Uterus (tissue), 4 donors: Measurements from ENCODE around the gene RPP14. TPM values are rescaled to one million over a fixed set of nuclear protein-coding genes. Genes with fewer than 3 reads are reported as not detected.
"Not testable (repeated sequence)": the region's sequence is repeated elsewhere in the genome, so short reads cannot be mapped to it uniquely, and the experiment has no call there.

Experiments
- DNase-seq, 2 donors: peaks; one replicate each; pipeline ENCODE4 v3.0.0-alpha.2; 2019 to 2020
- H3K27ac ChIP-seq, 2 donors: fragments of 200-600 bp; sonication (generic); 1 replicate in 1 of 2; 2 replicates in 1 of 2; pipeline ENCODE4 v1.5.1; 2016 to 2018
- H3K27me3 ChIP-seq, 2 donors: fragments of 200-600 bp; sonication (generic); one replicate each; pipeline ENCODE4 v1.5.1; 2018 to 2019; ENCODE audit warnings: control low read depth in 1 of 2
- H3K36me3 ChIP-seq, 2 donors: fragments of 200-600 bp; sonication (generic); one replicate each; pipeline ENCODE4 v1.5.1; 2019; ENCODE audit warnings: control low read depth in 1 of 2
- H3K4me1 ChIP-seq, 2 donors: fragments of 200-600 bp; sonication (generic); one replicate each; pipeline ENCODE4 v1.5.1; 2018 to 2019; ENCODE audit warnings: control low read depth in 1 of 2
- H3K4me3 ChIP-seq, 2 donors: fragments of 200-600 bp; sonication (generic); 1 replicate in 1 of 2; 2 replicates in 1 of 2; pipeline ENCODE4 v1.5.1; 2018 to 2019; ENCODE audit warnings: mild to moderate bottlenecking in 1 of 2
- H3K9me3 ChIP-seq, 2 donors: fragments of 200-600 bp; sonication (generic); one replicate each; pipeline ENCODE4 v1.5.1; 2019; ENCODE audit warnings: control low read depth in 1 of 2
- CTCF ChIP-seq, 4 experiments: fragments of 200-600 bp in 2 of 4; fragments of 450-650 bp in 2 of 4; sonication (generic) in 2 of 4; IDR thresholded peaks; one replicate each; pipeline ENCODE4 v1.5.1; 2016 to 2019; ENCODE audit warnings: antibody characterized with exemption in 4 of 4, mild to moderate bottlenecking in 2 of 4, moderate library complexity in 1 of 4
- POLR2A ChIP-seq, 2 donors: fragments of 450-650 bp; IDR thresholded peaks; one replicate each; pipeline ENCODE4 v1.6.1; 2016; ENCODE audit warnings: antibody characterized with exemption in 2 of 2, mild to moderate bottlenecking in 1 of 2, moderate library complexity in 1 of 2
- intact Hi-C: fragments of 100-400 bp; cut with DNase I; formaldehyde crosslinking; loops from one replicate; pipeline ENCODE4 v1.15.1; 2023; ENCODE audit warnings: low total_unique reads
- total RNA-seq, 4 donors: library from RNA; depleted of rRNA in 3 of 4; stranded (reverse); fragments of >200 nt in 3 of 4; gene quantifications; one replicate each; pipeline versions ENCODE4 v1.1.0 to v1.2.4, GENCODE V29; 2014 to 2023
- donor health status: DM: yes; HTN: yes; CAD: no.

RPP14 gene
- total RNA-seq, 4 donors from 2014 or later = 1.5 to 26.7 (median 9.7) TPM

- no peak for DNase-seq
- Histone ChIP-seq H3K27me3 (no peaks in the 10 kb centered on the region), H3K4me3 (no peak overlapping the region), H3K36me3 (no peaks in the 10 kb centered on the region), H3K9me3 (no peaks in the 10 kb centered on the region), H3K4me1 (no peaks in the 10 kb centered on the region), H3K27ac (no peak overlapping the region)
- TF ChIP-seq CTCF (IDR thresholded peaks at IDR 0.05) (no peak), POLR2A (IDR thresholded peaks at IDR 0.05) (no peak)
- intact Hi-C loops = no loop called here
Measured at GRCh38 chr3:58285334-58285733, 20.7 kb upstream of the RPP14 start.

DNA sequence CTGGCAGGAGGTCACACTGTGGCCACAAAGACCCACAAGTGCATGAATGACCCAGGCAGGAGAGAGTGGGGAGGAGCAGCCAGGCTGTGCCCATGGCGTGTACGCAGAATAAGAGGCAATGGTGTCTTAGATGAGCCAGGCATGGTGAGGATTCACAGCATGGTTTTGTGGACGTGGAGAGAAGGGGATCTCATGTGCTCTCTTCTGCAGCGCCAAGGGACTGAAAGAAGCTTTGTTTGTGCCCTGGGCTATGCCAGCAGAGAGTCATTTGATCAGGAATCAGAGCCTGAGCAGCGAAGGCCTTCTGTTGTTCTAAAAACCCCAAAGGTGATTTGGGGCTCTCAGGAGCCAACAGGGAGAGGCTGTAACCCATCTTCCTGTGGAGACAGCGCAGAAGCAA is 18.7 kb upstream of the RPP14 start:
- TF ChIP-seq POLR2A (IDR thresholded peaks at IDR 0.05) = no peak
- Histone ChIP-seq H3K9me3 (no peaks in the 10 kb centered on the region), H3K4me1 (no peaks in the 10 kb centered on the region), H3K36me3 (no peaks in the 10 kb centered on the region), H3K27ac (no peak overlapping the region), H3K27me3 (no peaks in the 10 kb centered on the region), H3K4me3 (no peak overlapping the region)
- DNase-seq = no peak
- intact Hi-C loops = no loop called here

DNA sequence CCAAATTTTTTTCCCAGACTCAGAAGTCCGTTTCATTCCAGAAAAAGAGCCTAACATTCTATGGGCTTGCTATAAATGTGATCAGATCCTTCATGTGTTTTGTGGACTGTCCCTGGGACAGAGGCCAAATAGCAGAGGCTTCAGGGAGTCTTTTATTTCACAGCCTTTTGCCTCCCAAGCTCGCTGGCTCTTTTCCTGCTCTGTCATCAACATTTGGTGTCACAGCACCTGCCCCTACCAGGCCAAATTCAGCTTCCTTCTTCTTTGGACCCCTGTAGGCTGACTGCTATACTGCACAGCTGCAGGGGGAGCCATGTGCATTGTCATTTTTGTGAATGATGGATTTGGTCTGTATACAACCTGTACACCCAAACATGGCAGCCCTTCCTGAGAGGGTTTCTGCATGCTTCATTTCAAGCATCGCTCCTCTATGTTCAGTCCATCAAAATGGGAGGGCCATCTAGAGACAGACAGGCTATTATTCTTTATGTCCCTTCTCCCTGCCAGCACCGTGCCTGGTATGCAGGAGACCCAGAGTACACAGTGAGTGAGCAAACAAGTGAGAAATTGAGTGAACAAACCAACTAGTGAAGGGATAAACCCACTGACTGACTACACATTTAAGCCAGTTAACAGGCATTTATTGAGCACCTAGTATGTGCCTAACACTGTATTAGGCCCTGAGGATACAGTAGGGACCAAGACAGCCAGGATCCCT is 17.9 kb upstream of the RPP14 start:
- Histone ChIP-seq H3K36me3 (no peaks in the 10 kb centered on the region), H3K27me3 (no peaks in the 10 kb centered on the region), H3K27ac (no peak overlapping the region), H3K4me1 (no peaks in the 10 kb centered on the region), H3K9me3 (no peaks in the 10 kb centered on the region), H3K4me3 (no peak overlapping the region)
- no peak for DNase-seq
- intact Hi-C loops = no loop called here
- TF ChIP-seq POLR2A (IDR thresholded peaks at IDR 0.05) (no peak), CTCF (IDR thresholded peaks at IDR 0.05) (no peak)

- H3K9me3 ChIP-seq, H3K4me1 ChIP-seq, intact Hi-C loops, H3K36me3 ChIP-seq, DNase-seq, H3K27ac ChIP-seq, H3K4me3 ChIP-seq, H3K27me3 ChIP-seq: not testable (repeated sequence)
Measured at GRCh38 chr3:58288964-58289613, 17.0 kb upstream of the RPP14 start.

DNA sequence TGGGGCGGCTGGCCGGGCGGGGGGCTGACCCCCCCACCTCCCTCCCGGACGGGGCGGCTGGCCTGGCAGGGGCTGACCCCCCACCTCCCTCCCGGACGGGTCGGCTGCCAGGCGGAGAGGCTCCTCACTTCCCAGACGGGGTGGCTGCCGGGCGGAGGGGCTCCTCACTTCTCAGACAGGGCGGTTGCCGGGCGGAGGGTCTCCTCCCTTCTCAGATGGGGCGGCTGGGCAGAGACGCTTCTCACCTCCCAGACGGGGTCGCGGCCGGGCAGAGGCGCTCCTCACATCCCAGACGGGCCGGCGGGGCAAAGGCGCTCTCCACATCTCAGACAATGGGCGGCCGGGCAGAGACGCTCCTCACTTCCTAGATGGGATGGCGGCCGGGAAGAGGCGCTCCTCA is 15.6 kb upstream of the RPP14 start:
- DNase-seq, intact Hi-C loops: not testable (repeated sequence)

DNA sequence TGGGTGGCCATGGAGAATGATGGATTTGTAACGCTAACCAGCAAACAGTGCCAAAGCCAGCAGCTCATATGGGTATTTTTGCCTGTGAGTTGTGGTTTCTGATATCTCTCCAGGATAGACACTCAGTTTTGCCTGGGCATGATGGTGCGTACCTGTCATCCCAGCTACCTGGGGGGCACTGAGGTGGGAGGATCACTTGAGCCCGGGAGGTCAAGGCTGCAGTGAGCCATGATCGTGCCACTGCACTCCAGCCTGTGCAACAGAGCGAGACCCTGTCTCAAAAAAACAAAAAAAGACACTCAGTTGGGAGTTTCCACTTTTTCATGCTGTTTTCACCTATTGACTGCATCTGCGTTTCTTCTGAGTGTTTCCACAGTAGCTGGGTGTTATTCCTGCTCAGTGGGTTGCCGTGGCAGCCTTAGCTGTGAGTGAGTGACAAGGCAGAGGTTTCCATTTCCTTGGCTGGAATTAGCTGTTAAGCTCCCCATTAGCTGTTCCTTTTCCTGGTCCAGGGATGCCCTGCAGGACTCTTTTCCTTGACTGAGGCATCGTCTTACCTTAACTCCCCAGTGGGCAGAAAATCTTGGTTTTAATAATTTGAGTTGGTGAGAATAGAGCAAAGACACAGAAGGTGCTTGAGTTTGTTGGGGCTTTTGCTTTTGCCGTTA is 14.2 kb upstream of the RPP14 start:
- H3K36me3 ChIP-seq = no peaks in the 10 kb centered on the region
- H3K27me3 ChIP-seq = no peaks in the 10 kb centered on the region
- no peaks in the 10 kb centered on the region for H3K4me1 ChIP-seq
- H3K4me3 ChIP-seq = no peak overlapping the region
- no peaks in the 10 kb centered on the region for H3K9me3 ChIP-seq
- TF ChIP-seq POLR2A (IDR thresholded peaks at IDR 0.05) = no peak
- no peak for TF ChIP-seq CTCF (IDR thresholded peaks at IDR 0.05)
- intact Hi-C loops = no loop called here
- H3K27ac ChIP-seq = no peak overlapping the region
- no peak for DNase-seq

More for the DNA sequence above, 15.6 kb upstream of the RPP14 start:
- not testable (repeated sequence) for H3K4me1 ChIP-seq, H3K27ac ChIP-seq, H3K4me3 ChIP-seq, H3K9me3 ChIP-seq, H3K36me3 ChIP-seq, H3K27me3 ChIP-seq
